Spleen (tissue), 7 donors: Measurements from ENCODE around the gene CCDC122.

Experiments
- POLR2A ChIP-seq, 3 donors: fragments of 450-650 bp; IDR thresholded peaks; one replicate each; pipeline ENCODE4 v1.5.1; 2017; ENCODE audit warnings: antibody characterized with exemption in 3 of 3, mild to moderate bottlenecking in 1 of 3
- TF ChIP-seq, protein P1 (sequence below), 11 experiments: fragments of 200-600 bp in 7 of 11; fragments of 450-650 bp in 4 of 11; sonication (generic) in 4 of 11; IDR thresholded peaks in 8 of 11; conservative IDR thresholded peaks in 3 of 11; 1 replicate in 7 of 11; 2 replicates in 4 of 11; pipeline versions ENCODE4 v1.4.0 to v1.8.0; 2016 to 2021; ENCODE audit warnings: antibody characterized with exemption in 11 of 11, inconsistent platforms in 4 of 11, mild to moderate bottlenecking in 1 of 11
- donor health status: DM: no; HTN: no; CAD: no; lungs with moderate emphysema.
- donor health status: DM: no; HTN: no; CAD: no.
- donor health status: DM: no; HTN: no; CAD: no.

GRCh38 chr13:43848001-43848649, 31.4 kb downstream of the CCDC122 start:
- TF ChIP-seq, protein P1, sequence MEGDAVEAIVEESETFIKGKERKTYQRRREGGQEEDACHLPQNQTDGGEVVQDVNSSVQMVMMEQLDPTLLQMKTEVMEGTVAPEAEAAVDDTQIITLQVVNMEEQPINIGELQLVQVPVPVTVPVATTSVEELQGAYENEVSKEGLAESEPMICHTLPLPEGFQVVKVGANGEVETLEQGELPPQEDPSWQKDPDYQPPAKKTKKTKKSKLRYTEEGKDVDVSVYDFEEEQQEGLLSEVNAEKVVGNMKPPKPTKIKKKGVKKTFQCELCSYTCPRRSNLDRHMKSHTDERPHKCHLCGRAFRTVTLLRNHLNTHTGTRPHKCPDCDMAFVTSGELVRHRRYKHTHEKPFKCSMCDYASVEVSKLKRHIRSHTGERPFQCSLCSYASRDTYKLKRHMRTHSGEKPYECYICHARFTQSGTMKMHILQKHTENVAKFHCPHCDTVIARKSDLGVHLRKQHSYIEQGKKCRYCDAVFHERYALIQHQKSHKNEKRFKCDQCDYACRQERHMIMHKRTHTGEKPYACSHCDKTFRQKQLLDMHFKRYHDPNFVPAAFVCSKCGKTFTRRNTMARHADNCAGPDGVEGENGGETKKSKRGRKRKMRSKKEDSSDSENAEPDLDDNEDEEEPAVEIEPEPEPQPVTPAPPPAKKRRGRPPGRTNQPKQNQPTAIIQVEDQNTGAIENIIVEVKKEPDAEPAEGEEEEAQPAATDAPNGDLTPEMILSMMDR (IDR thresholded peaks at IDR 0.05 in 8 of 11, conservative IDR thresholded peaks at IDR 0.05 in 3 of 11): no peak
- TF ChIP-seq POLR2A (IDR thresholded peaks at IDR 0.05): no peak
